HS-27A (cell line): ENCODE data around the gene C4BPB.

ENCODE experiments used
- DNase-seq: peaks from one replicate; pipeline ENCODE4 v3.0.0-alpha.2; 2012; ENCODE audit warnings: low read depth, missing footprints

The C4BPB gene

DNA sequence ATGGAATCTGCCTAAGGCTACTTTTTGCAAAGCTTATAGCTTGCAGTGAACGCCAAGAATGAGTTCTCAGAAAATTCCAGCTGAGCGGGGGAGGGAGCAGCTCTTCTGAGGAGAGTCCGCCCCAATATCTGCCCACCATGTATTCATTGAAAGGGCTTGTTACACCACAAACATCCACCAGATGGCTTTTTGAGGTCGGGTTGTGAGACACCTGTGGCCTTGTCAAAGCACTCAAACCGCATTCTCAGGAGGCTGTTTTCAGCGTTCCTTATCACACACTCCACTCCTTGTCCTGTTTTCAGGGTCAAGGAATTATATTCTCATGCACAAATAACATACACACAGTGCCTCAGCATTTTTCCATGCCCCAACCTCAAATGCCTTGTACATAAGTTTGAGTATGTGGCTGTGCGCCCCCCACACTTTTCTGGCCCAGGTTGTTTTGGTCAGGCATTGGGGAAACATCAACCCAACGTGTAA is 3.9 kb upstream of the C4BPB start:
- no peak for DNase-seq

GRCh38 chr1:207085887-207086286 is 2.8 kb upstream of the C4BPB start:
- DNase-seq, result no peak

DNA sequence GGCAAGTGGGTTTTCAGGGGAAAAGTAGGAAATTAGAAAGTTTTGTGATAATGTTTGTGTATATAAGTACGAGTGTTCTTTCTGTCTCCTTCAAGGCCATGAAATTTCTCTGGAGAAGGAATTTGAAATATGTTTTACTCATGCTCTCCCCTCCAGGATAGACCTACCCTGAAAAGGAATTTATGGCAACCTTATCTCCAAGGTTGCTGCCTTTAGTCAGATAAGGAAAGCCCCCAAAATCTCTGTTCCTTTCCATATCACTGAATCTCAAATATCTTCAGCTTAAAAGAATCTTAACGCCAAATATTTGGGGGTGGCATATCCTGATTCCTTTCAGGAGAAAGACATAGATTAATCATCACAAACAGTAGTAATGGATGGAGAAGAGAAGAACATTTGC is 499 bp upstream of the C4BPB start:
- peak; percentile 65 for DNase-seq

GRCh38 chr1:207089627-207090355 is 1.1 kb downstream of the C4BPB start:
- no peak for DNase-seq

DNA sequence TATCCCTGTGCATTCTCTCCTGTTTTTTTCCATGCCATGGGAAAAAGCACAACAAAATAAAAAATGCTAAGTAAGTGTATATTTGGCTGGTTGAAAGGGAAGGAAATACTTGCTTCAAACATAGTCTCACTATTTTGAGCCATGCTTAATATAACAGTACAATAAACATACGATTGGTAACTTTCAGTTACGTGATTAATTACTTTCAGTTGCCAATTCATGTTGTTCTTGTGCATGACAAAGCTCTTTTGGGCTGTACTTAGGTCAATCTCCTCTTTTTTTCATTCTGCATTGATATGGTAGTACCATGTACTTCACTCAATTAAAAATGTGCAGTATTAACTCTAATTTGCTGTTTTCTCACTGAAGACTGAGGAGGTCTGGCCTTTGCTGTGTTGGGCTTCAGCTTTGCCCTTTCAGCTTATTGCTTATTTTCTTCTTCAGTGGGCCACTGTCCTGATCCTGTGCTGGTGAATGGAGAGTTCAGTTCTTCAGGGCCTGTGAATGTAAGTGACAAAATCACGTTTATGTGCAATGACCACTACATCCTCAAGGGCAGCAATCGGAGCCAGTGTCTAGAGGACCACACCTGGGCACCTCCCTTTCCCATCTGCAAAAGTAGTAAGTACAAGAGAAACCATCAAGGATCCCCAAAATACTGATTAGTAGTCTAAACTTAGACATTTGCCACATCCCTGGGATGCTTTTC is 2.7 kb downstream of the C4BPB start:
- DNase-seq, result no peak

DNA sequence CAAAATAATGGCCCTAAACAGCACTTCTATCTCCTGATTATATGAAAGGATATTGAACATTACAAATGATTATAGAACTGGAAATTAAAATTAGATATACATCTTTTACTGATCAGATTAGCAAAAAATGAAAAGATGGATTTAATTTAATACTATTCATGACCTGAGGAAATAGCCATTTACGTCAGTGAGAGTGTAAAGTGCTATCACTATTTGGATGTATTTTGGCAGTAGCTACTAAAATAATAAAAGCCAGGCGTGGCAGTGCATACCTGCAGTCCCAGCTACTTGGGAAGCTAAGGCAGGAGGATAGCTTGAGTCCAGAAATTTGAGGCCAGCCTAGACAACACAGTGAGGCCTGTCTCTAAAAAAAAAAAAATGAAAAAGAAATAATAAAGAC is 5.3 kb downstream of the C4BPB start:
- DNase-seq, result no peak

DNA sequence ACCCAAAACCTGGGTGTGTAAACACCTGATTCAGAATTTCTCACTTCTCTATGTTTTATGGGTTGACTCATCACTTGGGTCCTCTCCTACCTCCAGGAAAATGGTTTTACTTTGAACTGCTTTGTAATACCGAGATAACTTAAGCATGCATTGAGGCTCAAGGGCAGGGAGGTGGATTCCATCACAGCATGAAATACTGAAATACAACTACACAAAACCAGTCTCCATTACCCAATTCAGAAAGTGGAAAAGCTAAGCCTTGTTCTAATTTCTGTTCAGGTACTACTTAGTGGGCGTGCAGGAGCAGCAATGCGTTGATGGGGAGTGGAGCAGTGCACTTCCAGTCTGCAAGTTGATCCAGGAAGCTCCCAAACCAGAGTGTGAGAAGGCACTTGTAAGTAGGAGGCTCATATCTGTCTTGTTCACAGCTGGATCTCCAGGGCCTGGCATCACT is 9.2 kb downstream of the C4BPB start:
- no peak for DNase-seq

GRCh38 chr1:207101720-207102119 is 13.1 kb downstream of the C4BPB start:
- DNase-seq, result no peak

DNA sequence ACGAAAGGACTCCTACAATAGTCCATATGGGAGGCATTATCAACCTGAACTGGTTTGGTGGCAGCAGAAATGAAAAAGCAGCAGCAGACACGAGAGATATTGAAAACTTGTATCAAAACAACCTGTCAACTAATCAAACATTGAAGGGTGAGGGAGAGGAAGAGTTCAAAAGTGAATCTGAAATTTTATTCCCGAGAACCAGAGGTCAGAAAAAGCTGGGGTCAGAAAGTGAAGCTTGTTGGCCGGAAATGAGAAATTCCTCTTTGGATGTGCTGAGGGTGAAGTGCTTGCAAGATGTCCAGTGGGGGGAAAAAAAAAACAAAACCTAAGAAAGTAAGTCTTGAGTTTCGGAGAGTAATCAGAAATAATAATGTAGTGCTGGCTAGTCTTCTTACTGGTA is 13.5 kb downstream of the C4BPB start:
- DNase-seq, result no peak

DNA sequence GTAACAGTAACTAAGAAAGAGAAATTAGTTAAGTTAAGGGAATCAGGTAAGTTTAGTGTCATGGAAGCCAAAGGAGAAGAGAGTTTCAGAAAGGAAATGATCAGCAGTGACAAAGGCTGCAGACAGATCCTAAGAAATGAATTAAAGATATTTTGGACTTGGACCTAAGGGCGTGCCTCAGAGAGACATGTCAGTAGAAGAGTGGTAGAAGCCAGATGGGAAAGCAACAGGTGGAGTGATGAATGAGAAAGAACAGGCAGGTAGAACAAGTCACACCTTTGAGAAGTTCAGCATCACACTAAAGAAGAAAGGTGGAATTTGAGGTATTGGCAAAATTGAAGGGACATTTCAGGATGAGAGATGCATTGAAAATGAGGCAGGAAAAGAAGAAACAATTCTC is 14.0 kb downstream of the C4BPB start:
- DNase-seq, result no peak

GRCh38 chr1:207103892-207104373 is 15.3 kb downstream of the C4BPB start, which contains the start of gene C4BPA:
Gene C4BPA (plus strand): TSS chr1:207104233. CDS start chr1:207113026, 8,793 bp downstream.
- DNase-seq, result no peak

DNA sequence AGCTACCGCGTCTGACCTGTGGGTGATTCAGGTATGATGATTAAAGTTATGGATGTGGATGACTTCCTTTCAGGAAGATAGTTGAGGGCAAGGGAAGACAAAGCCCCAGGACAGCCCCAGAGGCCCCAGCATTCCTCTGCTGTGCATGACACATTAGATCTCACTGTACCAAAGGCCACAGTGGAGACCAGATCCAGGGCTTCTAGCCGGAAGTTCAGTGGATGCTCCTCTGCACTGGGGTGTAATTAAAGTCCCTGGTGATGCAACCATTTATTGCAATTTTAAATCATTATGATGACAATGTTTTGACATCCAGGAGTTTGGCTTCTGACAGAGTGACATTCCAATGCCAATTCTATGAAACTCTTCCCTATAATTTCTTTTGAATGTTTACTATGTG is 20.3 kb downstream of the C4BPB start:
- DNase-seq, result no peak

DNA sequence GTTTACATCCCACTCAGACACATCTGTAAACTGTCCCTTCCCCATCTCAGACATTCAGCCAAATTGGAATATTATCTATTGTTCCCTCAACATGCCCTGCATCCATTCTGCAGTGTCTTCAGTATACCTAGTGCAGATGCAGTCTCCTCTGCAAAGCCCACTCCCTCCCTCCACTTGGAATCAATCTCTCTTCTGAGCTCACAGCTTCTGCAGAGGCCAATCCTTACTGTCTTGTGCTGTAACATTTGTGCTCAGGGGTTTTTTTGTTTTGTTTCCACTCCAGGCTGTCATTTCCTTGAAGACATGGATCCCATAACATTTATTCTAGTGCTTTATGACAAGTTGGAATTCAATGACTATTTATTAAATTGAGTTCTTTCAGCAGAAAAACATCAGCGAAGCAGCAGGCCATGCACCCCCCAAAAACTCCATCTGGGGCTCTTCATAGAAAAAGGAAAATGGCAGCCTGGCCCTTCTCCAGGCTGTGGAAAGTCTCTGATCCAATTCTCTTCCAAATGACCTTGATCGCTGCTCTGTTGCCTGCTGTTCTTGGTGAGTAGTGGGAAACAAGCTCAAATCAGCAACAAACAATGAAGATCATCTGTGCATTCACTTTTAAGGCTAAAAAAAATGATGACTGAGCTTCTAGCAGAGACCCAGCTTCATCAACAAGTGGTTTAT is 24.1 kb downstream of the C4BPB start:
- no peak for DNase-seq

- no peak for DNase-seq
These were observed 26.6 kb downstream of the C4BPB start for GRCh38 chr1:207115269-207115668.

- no peak for DNase-seq
These were observed 35.7 kb downstream of the C4BPB start for GRCh38 chr1:207124389-207124788.

- no peak for DNase-seq
These were observed 39.8 kb downstream of the C4BPB start for GRCh38 chr1:207128336-207128921.

DNA sequence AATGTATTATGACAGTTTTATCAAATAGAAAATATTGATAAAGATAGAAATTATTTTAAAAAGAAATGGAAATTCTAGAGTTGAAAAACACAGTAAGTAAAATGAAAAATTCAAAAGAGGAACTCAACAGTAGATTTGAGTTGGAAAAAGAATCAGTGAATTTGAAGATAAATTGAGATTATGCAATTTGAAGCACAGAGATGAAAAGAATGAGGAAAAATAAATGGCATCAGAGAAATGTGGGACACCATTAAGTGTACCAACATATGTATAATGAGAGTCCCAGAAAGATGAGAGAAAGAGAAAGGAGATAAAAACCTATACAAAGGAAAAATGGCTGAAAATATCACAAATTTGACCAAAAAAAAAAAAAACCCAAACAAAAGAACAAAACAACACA is 40.4 kb downstream of the C4BPB start:
- DNase-seq, result no peak

DNA sequence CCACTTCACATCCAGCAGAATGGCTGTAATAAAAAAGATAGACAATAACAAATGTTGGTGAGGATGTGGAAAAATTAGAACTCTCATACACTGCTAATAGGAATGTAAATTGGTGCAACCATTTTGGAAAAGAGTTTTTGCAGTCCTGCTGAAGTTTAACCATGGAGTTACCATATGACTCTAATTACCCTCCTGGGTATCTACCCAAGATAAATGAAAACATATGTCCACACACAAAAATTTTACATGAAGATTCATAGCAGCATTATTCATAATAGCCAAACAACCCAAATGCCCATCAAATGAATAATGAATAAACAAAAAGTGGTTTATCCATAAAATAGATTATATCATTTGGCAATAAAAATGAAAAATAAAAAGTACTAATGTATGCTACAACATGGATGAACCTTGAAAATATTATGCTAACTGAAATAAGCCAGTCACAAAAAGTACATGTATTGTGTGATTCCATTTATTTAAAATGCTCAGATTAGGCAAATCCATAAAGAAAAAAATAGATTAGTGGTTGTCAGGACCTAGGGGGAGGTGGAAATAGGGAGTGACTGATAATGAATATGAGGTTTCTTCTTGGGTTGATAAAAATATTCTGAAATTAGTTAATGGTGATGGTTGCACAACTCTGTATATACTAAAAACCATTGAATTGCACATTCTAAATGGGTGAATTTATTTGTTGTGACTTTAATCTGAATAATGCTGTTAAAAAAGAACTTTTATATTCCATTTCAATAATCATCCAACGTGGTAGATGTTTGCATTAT is 41.8 kb downstream of the C4BPB start:
- no peak for DNase-seq

DNA sequence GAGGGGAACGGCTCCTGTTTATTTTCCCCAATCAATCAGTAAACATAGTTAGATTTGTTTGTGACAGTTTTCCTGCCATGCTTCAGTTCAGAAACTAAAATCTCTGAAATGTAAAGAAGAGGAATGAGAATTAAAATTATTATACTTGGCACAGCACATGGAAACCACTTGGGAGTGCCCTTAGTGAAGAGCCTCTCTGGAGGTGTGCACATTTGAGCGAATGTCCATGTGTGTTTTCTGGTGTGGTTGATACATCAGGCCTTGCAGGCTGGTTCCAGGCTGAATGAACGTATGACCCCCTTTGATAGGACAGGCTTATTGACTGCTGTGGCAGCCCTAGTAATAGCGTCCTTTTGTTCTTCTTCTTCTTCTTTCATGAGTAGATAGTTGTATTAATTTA is 42.5 kb downstream of the C4BPB start:
- DNase-seq, result no peak

DNA sequence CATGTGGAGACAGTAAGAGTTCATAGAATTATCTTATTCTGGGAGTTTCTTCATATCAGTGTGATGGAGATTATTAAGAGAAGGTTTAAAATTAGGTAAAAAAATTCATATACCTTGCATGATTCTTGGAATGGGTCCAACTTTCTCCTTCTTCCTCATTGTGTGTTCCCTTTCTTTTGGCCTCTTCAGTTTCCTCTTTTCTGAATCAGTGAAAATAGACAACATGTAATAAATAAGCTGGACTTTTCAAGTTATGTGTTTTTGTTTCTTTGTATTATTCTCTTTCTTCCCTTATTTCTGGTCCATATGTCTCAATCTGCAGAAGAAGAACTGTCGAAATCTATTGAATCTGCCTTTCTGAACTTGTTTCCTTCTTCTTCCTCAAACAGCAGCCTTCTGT is 45.9 kb downstream of the C4BPB start:
- DNase-seq, result no peak

- no peak for DNase-seq
These were observed 51.0 kb downstream of the C4BPB start for GRCh38 chr1:207139616-207140015.

DNA sequence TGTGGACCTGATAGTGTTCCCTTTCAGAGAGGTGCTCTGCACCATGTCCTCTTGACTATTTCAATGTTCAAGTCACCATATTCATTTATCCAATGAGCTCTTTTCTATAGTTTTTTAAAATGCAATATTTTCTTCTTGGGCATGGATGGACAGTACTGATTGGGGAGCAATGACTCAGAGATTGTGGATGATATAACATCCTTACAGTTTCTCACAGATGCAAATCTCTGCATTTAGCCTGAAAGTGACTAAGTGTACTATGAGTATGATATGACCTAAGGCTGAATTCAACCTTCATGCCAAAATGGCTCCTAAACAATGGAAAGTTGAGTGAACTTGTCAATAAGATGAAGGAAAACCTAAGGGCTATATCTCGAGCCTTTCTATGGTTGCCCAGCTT is 51.9 kb downstream of the C4BPB start:
- DNase-seq, result no peak
